Measurements from ENCODE around the gene HPGD.
"Not testable (repeated sequence)": the region's sequence is repeated elsewhere in the genome, so short reads cannot be mapped to it uniquely, and the experiment has no call there.

HPGD gene

DNA sequence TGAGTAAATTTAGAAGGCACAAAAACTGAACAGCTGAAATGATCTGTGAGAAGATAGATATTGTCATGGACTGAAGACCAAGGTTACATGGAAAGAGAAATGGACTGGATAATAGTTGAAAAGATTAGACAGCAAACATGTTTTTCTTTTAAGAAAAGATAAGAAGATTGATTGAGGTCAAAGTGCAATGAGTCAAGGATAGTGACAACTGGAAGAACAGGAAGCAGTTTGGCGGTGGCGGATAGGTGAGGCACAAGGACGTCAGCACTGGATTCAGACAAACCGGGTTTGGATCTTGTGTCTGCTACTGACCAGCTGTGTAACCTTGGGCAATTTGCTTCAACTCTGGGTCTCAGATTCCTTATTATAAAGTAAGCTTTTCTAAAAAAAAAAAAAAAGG is 2.0 kb upstream of the HPGD start:
- FAIRE-seq: no peak

DNA sequence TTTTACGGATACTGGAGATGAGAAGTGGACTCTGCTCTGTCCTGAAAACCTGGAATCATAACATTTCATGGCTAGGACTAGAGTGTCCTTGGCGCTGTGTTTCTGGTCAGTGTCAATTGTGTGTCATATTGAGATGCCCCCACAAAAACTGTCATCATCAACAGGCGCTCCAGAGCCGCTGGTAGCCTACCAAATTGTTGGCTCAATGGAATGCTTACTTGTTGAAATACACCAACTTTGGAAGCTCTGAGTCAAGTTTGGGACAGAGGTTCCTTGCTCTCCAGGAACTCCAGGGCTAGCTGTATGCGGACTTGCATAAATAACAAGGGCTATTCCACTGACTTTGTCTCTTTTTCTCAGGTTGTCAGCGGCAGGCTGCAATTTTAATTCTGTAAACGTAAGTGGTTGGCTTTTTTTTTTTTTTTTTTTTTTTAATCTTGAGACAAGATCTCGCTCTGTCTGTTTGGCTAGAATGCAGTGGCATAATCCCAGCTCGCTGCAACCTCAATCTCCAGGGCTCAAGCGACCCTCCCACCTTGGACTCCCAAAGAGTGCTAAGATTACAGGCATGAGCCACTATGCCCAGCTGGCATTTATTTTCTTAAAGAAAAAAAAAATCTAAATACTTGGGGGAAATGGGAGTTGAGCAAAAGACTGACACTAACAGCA is 871 bp upstream of the HPGD start:
- no peak for FAIRE-seq

DNA sequence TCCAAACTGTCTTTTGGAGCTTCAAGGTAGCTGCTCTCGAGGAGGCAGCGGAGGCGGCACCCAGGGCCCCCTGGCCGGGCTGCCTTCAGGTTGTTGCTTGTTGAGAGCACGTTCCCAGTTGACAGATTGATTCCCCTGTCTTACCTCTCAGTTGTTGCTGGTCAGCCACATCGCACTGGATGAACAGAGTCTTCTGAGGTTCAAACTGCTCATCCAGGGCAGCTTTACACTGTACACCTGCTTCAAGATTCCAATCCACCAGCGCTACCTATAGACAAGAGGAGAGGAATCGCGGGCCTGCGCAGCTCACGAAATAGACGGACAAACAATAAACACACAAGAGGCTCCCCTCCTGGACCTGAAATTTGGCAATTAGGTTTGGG is 497 bp downstream of the HPGD start:
- no peak for FAIRE-seq

DNA sequence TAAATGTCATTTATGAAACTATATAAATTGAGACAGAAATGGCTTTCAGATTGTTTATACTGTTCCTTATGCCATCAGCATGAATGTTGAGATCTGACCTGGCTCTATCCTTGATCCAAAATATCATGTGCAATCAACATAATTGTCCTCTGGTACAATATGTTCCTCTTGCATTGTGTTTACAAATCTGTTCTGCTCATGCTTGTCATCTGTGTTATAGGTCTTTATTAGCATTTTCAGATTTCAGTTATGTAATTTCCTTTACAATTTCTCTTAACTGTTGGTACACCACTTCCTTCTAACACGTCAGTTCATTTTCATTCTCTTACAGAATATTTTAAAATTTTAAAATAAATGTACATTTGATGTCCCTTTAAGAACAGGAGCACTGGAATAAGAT is 1.6 kb downstream of the HPGD start:
- FAIRE-seq: no peak

DNA sequence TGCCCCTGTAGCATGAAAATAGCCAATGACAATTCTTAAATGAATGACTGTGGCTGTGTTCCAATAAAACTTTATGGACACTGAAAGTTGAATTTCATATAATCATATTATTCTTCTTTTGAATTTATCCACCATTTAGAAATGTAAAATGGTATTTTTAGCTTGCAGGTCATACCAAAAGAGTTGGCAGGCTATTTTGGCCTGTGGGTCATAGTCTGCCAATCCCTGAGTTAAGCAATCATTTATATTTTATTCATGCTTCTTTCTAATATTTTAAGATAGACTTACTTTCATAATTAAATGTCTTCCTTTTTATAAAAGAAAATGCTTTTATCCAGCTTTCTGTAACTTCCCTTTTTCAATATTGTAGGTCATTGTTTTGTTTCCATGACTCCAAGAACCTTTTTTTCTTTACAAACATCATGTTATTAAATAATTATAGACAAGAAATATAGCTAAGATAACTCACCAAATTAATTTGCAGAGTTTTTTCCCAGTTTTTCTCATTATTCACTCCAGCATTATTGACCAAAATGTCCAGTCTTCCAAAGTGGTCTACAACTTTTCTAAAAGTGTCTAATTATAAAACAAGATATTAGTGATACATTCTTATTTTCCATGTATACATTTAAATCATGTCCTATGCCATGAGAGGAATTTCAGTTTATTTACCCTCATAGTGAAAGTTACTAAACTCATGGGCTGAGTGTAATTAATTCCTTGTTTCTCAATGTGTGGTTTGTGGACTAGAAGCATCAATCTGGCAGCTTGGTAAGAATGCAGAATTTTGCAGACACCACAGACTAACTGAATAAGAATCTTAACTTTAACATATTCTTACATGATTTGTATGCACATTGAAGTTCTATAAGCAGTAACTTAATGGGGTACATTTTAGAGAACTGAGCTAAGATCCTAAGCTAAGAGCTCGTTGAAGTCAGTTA is 4.5 kb downstream of the HPGD start:
- FAIRE-seq: no peak

DNA sequence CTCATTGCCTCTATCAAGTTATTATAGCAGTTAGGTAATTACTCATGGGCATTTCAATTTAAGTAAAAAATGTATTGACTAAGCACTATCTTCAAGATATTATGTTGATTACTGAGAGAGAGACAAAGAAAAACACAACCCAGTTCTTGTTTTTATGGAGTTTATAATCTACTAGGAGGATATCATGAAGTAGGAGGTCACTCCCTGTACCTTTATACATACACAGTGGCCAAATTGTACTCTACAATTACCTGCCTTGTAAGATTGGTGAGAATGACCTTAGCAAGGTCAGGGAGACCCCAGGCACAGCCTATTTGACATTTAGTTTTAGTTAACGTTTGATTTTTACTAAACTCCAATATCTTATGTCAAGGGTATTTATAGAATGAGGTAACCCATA is 5.5 kb downstream of the HPGD start:
- no peak for FAIRE-seq

DNA sequence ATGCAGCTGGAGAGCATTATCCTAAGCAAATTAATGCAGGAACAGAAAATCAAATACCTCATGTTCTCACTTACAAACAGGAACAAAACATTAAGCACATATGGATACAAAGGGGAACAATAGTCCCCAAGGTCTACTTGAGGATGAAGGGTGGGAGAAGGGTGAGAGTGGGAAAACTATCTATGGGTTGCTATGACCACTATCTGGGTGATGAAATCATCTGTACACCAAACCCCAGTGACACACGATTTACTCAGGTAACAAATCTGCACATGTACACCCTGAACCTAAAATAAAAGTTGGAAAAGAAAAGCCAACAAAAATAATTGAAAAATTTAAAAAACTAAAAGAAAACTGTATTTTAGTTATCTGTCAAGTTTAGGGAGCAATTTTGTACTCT is 5.9 kb downstream of the HPGD start:
- no peak for FAIRE-seq

DNA sequence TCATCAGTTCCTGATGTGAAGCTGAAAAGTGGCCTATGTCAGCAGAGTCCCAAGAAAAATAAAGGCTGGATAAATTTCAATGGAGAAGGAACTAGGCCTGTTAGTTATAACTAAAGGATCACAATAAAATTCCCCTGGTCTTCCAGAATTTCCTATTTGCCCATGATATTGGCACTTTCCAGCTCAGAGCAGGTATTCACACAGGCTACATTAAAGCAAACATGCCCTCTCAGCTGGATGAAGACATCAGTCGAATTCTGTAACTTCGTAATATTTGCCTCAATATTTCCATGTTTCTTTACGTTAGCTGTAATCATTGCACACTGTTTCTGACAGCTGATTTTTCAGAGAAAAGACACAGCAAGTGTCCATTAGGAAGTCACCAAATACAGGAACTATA is 9.5 kb downstream of the HPGD start:
- FAIRE-seq: no peak

DNA sequence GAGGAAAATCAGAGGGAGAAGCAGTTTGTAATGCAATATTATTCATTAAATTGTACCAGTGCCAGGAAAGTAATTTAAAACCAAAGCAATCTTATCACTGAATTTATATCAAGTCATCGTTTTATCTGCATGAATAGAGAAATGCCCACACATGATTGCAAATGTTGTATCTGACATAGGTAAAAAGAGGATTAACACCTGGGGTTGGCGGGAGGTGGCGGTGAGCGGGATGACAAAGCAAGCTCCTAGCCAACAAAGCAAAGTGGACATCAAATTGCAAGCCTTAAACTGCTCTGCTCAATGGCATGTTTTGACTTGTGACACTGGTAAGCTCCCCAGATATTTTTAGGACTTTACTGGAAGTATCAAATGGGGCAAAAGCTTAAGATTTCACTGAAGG is 16.4 kb downstream of the HPGD start:
- no peak for FAIRE-seq

DNA sequence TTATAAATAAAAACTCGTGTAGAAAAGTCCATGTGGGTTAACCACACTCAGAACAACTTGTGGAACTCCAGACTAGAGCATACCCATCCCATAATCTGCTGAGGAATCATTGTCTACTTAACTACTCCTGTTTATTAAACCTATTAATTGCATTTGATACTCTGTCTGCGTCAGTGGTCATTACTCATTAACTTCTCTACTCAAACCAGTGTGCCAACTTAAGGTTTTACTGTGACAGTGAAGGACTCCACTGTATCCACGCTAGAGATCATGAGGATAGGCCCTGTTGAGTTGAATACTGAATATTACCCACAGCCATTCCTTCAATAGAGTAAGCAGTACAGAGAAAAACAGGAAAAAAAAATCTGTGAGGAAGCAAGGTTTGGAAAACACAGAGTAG is 17.3 kb downstream of the HPGD start:
- no peak for FAIRE-seq

DNA sequence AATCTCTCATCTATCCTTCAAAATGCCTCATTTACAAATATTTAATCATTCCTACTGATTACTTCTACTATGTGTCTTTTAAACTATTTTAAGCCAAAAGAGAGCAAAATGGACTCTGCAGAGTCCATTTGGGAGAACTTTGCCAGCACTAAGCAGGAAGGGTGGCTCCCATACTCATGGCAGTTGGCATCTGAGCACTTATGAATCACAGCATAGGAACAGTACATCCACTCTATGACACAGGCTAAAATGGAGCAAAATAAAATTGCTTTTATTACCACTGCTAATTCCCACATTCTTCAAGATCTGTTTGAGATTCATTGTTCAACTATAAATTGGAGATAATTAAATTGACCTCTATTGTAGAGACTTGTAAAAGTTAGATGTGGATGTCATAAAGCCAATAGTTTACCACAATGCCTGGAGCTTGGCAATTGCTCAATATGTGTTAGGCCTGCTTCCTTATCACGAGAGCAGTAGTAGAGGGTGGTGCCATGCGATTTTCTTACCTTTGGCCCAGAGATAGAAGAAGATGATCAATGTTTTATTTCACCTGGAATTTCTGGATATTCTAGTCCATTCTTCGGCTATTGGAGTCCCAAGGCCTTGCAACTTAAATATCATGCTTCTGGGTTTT is 19.1 kb downstream of the HPGD start:
- no peak for FAIRE-seq

DNA sequence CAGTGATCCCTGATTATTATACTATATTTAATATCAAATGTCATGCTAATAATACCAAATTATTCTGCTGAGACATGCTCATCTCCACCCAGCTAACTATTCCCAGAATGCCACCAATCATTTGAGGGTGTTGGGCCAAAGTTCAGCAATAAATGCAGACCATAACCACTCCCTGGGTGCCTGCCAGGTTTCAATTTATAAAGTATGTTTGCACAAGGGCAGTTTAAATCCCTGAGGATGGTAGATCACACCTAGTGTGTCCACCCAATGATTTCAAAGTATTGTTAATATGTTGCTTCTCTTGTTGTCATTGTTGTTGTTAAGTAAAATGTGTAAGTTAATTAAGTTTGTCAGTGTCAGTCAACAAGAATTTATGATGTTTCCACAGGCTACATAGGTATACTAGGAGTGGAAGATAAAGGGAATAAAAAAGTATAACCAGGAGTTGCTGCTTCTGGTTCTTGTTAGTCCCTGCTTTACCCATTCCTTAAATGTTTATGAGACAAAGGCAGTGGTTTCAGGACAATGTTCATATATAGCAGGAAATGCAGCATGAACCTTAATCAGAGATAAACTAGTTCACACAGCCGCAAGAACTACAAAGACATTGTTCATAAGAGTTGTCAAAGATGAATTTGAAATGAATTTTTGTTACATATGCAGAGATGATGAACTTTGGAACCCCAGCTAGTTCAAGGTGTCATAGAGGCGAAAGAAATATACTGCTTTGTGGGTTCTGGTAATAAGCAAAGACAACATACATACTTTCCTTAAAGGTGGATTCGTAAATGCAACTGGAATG is 25.5 kb downstream of the HPGD start:
- FAIRE-seq: no peak

DNA sequence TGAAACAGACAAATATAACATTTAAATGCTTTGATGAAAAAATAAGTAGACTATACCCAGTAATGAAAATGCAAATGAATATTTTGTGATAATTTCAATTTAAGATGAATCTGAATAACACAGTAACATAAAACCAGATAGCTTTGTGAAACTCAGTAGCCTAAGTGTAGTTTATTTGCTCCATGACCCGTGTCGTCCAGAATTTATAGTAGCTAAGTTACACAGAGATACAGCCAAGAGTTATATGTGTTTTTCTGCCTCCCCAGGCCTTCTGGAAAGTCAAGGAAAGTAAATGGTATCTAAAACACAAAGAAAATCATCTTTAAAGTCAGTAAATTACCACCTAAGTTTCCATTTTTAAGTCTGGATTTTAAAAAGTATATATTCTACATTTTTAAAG is 26.7 kb downstream of the HPGD start:
- no peak for FAIRE-seq

DNA sequence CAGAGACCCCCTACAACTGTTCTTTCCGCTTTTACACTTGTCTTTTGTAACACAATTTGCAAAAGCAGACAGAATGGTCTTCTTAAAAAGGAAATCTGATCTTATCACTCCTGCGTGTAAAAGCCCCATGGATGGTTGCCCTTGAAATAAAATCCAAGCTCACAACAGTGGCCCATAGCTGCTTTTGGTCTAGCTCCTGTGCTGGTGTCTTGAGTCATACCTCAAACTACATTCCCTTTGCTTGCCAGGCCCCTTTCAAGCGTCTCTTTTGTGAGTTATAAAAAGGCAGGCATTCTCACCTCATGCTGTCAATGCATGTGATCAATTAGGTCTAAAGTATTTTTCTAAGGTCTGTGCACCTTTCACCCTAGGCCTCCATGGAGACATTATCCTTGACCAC is 27.6 kb downstream of the HPGD start:
- no peak for FAIRE-seq

DNA sequence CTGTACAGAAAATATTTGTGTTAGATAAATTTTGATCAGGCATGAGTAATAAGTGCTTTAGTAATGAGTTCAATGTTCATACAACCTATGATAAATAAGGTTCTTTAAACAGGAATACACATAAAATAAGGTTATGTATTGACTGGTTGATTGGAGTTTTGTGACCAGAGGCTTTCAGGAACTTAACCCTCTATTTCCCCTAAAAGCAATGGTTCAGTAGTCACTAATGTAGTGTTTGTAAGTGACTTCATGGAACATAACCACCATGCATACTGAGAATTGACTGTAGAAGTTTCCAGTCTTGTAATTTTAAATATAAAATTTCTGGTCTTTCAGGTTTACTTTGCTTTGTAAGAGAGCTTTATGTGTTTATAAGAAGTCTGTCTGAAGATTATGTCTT is 28.1 kb downstream of the HPGD start:
- FAIRE-seq: no peak

DNA sequence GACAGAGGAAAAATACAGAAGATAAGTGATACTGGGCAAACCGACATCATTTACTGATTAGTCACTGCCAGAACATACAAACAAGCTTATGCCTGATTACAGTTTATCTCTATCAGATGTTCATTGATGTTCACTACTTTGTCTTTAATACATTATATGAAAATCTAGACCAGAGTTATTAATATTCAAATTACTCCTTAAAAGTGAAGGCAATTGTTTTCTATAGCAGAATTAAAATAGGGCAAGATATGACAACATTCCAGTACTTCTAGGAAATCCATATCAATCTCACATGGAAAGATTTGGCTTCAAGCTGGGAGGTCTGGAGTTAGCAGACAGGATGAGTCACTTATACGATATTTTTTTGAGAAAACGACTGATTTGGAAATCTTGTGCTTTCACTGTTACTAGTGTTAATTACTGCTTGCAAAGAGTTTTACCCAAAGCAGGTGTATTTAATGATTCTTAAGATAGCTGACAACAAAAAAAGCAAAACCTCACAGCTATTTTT is 31.8 kb downstream of the HPGD start:
- FAIRE-seq: no peak

DNA sequence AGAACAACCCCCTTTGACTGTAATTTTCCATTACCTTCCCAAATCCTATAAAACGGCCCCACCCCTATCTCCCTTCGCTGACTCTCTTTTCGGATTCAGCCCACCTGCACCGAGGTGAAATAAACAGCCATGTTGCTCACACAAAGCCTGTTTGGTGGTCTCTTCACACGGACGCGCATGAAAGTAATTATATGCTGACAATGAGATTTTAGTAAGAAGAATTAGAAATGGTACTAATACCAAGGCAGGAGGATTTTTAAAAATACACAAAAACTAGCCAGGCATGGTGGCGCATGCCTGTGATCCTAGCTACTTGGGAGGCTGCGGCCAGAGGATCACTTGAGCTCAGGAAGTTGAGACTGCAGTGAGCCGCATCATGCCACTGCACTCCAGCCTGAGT is 33.9 kb downstream of the HPGD start:
- not testable (repeated sequence) for FAIRE-seq

DNA sequence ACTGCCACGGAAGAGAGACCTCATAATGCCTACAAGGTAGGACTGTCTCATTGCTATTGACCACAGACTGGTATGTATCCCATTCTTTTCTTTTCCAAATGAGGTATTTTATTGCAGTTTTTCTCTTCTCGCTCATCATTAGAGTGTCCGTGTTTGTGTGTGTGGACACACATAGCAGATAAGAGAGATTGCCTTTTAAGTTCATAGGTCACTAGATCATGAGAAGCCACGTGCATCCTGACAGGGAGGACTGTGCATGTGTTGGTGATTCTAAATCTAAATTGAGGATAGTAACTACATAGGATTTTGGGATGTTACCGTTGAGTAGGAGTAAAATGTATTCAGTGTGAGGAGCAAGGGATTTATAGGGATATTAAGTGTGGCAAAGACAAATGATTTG is 37.3 kb downstream of the HPGD start:
- no peak for FAIRE-seq

DNA sequence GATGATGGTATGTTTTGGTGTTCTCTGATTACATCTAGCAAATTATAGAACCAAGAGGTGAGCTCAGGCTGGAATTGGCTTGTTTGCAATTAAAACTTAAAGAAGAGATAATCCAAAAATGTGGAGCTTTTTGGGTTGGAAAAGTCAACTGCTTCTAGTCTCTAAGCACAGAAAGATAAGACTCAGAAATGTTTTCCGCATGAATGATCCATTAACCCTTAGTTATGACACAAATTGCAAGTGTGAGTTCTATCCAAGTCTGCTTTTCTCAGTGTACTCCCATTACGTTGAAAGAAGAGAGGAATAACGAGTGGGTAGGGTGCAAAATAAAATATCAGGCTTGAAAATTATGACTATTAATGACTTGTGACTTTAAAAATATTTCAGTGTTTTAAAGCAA is 38.5 kb downstream of the HPGD start:
- FAIRE-seq: no peak

DNA sequence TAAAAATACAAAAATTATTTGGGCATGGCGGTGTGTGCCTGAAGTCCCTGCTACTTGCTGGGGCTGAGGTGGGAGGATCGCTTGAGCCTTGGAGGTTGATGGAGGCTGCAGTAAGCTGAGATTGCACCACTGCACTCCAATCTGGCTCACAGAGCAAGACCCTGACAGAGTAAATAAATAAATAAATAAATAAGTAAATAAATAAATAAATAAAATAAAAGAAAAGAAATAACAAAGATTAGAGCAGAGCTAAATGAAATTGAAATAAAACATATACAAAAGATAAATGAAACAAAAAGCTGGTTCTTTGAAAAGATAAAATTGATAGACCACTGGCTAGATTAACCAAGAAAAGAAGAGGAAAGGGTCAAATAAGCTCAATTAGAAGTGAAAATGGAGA is 43.1 kb downstream of the HPGD start:
- FAIRE-seq: no peak

DNA sequence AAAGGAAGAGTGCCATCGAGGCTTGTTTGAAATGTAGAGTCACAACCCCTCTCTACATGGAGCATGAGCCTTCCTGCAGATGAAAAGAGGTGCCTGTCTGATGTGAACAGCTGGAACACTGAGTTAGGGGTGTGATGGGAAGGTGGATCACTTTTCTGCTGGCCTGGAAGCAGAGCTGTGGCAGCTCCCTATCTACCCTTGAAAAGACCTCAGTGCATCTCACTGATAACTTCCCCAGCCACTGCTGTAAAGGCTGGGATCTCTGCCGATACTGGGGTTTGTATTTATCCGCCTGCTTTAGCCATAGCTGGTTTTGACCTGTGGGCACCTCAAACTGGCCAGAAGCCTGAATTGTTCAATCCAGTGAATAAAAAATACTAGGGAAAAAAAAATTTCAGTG is 46.8 kb downstream of the HPGD start:
- FAIRE-seq: no peak

DNA sequence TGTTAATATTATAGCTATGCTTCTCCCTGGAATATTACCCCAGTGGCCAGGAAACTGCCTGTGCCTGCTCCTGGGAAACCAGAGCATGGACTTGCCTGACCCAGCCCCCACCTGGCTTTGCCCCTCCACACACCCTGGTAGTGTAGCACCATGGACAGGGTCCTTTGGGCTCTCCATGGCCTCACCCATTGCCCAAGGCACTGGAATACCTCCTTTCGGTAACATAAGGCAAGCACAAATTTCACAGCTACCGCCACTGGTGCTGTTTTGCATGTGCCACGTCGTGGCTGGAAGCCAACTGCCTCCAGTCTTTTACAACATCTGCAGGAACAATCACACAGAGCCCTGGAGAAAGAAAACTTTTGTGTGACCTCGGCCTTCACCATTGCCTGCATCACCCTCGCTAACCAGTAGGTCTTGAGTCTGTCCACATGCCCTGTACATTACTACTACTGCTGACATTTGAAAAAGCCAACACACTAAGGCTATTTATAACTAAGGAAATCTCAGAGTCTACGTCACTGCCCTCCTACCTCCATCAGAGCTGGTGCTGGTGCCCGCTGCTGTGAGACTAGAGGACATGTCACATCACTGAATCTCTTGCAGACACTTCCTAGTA is 47.7 kb downstream of the HPGD start:
- no peak for FAIRE-seq

DNA sequence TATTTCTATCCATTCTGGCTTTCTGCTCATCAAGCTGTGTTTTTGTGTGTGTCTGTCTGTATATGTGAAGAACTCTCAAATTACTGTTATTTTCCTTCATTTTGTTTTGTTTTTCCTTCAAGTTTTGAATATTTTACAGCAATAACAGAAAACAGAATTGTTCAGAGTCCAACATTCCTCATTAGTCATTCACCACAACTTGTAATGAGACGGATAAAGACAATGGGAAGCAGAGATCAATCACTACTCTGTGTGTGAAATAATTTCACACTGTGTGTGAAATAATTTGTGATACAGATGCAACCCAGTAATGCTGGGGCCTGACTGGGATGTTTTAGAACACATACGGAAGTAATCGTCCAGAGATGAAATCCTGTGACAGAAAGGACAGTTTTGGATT is 55.2 kb downstream of the HPGD start:
- FAIRE-seq: no peak
